Body of pancreas (tissue), 4 donors: Measurements from ENCODE around the gene SVIL. TPM values are rescaled to one million over a fixed set of nuclear protein-coding genes. Genes with fewer than 3 reads are reported as not detected.

Experiments
- ATAC-seq: fragments of 150-250 bp; one replicate; pipeline ENCODE4 v1.9.1; 2016
- DNase-seq, 4 donors: peaks; one replicate each; pipeline ENCODE4 v3.0.0-alpha.2; 2019
- H3K27ac ChIP-seq, 4 donors: fragments of 200-600 bp; sonication (generic); 1 replicate in 3 of 4; 2 replicates in 1 of 4; pipeline versions ENCODE4 v1.5.1 to v1.6.1; 2016 to 2019; ENCODE audit warnings: mild to moderate bottlenecking in 1 of 4, mixed read lengths in 1 of 4, moderate library complexity in 1 of 4
- H3K27me3 ChIP-seq, 2 donors: fragments of 200-600 bp; sonication (generic); one replicate each; pipeline ENCODE4 v1.6.0; 2016; ENCODE audit warnings: mild to moderate bottlenecking in 1 of 2
- H3K36me3 ChIP-seq, 2 donors: fragments of 200-600 bp; sonication (generic); replicated peaks in 1 of 2; 2 replicates each; pipeline ENCODE4 v1.5.1; 2016; ENCODE audit warnings: low read depth in 2 of 2; ENCODE audit not compliant: insufficient read depth in 1 of 2
- H3K4me1 ChIP-seq: fragments of 200-600 bp; sonication (generic); one replicate; pipeline ENCODE4 v1.6.0; 2016
- H3K4me3 ChIP-seq, 2 donors: fragments of 200-600 bp; sonication (generic); 1 replicate in 1 of 2; 2 replicates in 1 of 2; pipeline ENCODE4 v1.5.1; 2016 to 2019
- H3K9me3 ChIP-seq, 3 donors: fragments of 200-600 bp; sonication (generic); 1 replicate in 2 of 3; 2 replicates in 1 of 3; pipeline ENCODE4 v1.5.1; 2016
- POLR2A ChIP-seq, 3 donors: fragments of 450-650 bp; IDR thresholded peaks; one replicate each; pipeline ENCODE4 v1.6.1; 2016; ENCODE audit warnings: antibody characterized with exemption in 3 of 3, mild to moderate bottlenecking in 2 of 3
- WGBS, 2 donors: methylation state at CpG; one replicate each; pipeline ENCODE4 v1.1.5; 2017; 5-methylcytosine and 5-hydroxymethylcytosine counted together
- intact Hi-C: fragments of 100-400 bp; cut with DNase I; formaldehyde crosslinking; loops from one replicate; pipeline ENCODE4 v1.15.1; 2023
- total RNA-seq, 2 donors: library from RNA; depleted of rRNA; stranded (reverse); fragments of >200 nt; gene quantifications; one replicate each; pipeline ENCODE4 v1.1.0, GENCODE V29; 2016
- TF ChIP-seq, protein P1 (sequence below), 7 experiments: fragments of 450-650 bp in 4 of 7; fragments of 200-600 bp in 3 of 7; sonication (generic) in 3 of 7; IDR thresholded peaks; one replicate each; pipeline ENCODE4 v1.5.1; 2016 to 2019; ENCODE audit warnings: antibody characterized with exemption in 7 of 7

The SVIL gene
- total RNA-seq, 2 donors from 2014 or later: 25.4 to 41.2 TPM

GRCh38 chr10:29546773-29547313, 87.9 kb downstream of the SVIL start:
- H3K27ac ChIP-seq: no peak overlapping the region
- WGBS, 2 donors: 79 to 92% methylated on average over 2 of the region's 2 CpGs
- TF ChIP-seq, protein P1, sequence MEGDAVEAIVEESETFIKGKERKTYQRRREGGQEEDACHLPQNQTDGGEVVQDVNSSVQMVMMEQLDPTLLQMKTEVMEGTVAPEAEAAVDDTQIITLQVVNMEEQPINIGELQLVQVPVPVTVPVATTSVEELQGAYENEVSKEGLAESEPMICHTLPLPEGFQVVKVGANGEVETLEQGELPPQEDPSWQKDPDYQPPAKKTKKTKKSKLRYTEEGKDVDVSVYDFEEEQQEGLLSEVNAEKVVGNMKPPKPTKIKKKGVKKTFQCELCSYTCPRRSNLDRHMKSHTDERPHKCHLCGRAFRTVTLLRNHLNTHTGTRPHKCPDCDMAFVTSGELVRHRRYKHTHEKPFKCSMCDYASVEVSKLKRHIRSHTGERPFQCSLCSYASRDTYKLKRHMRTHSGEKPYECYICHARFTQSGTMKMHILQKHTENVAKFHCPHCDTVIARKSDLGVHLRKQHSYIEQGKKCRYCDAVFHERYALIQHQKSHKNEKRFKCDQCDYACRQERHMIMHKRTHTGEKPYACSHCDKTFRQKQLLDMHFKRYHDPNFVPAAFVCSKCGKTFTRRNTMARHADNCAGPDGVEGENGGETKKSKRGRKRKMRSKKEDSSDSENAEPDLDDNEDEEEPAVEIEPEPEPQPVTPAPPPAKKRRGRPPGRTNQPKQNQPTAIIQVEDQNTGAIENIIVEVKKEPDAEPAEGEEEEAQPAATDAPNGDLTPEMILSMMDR (IDR thresholded peaks at IDR 0.05): no peak
- TF ChIP-seq POLR2A (IDR thresholded peaks at IDR 0.05): no peak

DNA sequence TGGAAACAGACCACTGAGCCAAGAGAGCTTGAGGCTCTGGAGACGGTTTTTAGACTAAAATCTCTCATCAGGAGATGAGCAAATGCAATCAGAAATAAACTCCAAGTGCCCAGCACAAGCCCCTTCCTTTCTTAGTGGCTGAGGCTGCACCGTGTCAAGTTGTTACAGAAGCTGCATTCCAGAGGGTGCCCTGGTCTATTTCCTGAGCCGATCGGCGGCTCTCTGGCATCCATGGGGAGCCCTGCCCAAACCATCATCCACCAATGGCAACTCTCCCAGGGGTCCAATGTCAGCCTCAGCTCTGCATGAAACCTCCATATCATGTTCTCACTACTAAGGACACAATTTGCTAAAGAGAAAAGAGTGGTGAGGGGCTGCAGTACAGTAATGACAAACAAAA, 89.6 kb downstream of the SVIL start:
- Histone ChIP-seq H3K4me1 (peaks cover 20% of the 10 kb centered on the region), H3K27ac (no peak overlapping the region)
- intact Hi-C loops: no loop called here

More at GRCh38 chr10:29546773-29547313, 87.9 kb downstream of the SVIL start:
- intact Hi-C loops: no loop called here
- Histone ChIP-seq H3K36me3 (peaks cover 0 to 13% of the 10 kb centered on the region in 2 donors), H3K4me3 (no peak overlapping the region), H3K9me3 (no peaks in the 10 kb centered on the region), H3K4me1 (peaks cover 20% of the 10 kb centered on the region), H3K27me3 (no peaks in the 10 kb centered on the region)
- ATAC-seq (no peak), DNase-seq (no peak)

DNA sequence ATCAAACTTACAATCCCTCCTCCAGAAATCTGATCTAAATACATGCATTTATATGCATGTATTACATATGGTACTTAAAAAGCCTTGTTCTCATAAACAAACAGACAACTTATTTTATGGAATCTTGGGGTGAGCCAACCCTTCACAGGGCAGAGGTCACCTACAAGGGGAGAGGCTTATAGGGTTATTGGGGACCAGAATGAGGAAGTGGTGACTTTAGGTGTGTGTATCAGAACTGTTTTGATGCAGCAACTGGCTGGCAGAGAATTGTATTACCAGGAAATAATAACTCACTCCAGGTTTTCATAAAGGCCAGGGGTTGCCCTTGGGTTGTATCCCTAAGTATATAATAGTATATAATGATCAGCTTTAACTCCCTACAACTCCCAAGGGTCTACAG, 91.1 kb downstream of the SVIL start:
- ATAC-seq (no peak), DNase-seq (no peak)
- Histone ChIP-seq H3K4me1 (peaks cover 20% of the 10 kb centered on the region), H3K9me3 (no peaks in the 10 kb centered on the region), H3K4me3 (no peak overlapping the region), H3K36me3 (no peaks in the 10 kb centered on the region), H3K27ac (peak overlapping the region in 1 of 4 donors; percentile 34), H3K27me3 (no peaks in the 10 kb centered on the region)
- intact Hi-C loops: no loop called here
- TF ChIP-seq POLR2A (IDR thresholded peaks at IDR 0.05): no peak
- TF ChIP-seq, protein P1 (IDR thresholded peaks at IDR 0.05): no peak

More for the DNA sequence above, 89.6 kb downstream of the SVIL start:
- Histone ChIP-seq H3K27me3 (no peaks in the 10 kb centered on the region), H3K9me3 (no peaks in the 10 kb centered on the region), H3K36me3 (no peaks in the 10 kb centered on the region), H3K4me3 (no peak overlapping the region)
- no peak for ATAC-seq
- no peak for TF ChIP-seq POLR2A (IDR thresholded peaks at IDR 0.05)
- TF ChIP-seq, protein P1 (IDR thresholded peaks at IDR 0.05): no peak
- 84% methylated on average over 5 of the region's 5 CpGs for WGBS, 2 donors
- no peak for DNase-seq

GRCh38 chr10:29542723-29543122, 92.0 kb downstream of the SVIL start:
- TF ChIP-seq, protein P1 (IDR thresholded peaks at IDR 0.05): no peak
- TF ChIP-seq POLR2A (IDR thresholded peaks at IDR 0.05): no peak
- Histone ChIP-seq H3K9me3 (no peaks in the 10 kb centered on the region), H3K4me3 (no peak overlapping the region), H3K36me3 (no peaks in the 10 kb centered on the region), H3K27me3 (no peaks in the 10 kb centered on the region), H3K4me1 (peaks cover 20% of the 10 kb centered on the region), H3K27ac (no peak overlapping the region)
- intact Hi-C loops: no loop called here
- ATAC-seq (no peak), DNase-seq (no peak)
- 48 to 61% methylated on average over 4 of the region's 4 CpGs for WGBS, 2 donors
